Hippocampal formation (tissue), 2 donors: ENCODE results near the gene ANGPTL7.
A peak's percentile ranks its signal among the peaks of the same experiment; 100 is the strongest.
"Not testable (repeated sequence)": the region's sequence is repeated elsewhere in the genome, so short reads cannot be mapped to it uniquely, and the experiment has no call there.

ENCODE experiments used
- DNase-seq, 2 donors: peaks; one replicate each; lab custom pipeline; 2025; lab: John Stamatoyannopoulos, UW

The ANGPTL7 gene

DNA sequence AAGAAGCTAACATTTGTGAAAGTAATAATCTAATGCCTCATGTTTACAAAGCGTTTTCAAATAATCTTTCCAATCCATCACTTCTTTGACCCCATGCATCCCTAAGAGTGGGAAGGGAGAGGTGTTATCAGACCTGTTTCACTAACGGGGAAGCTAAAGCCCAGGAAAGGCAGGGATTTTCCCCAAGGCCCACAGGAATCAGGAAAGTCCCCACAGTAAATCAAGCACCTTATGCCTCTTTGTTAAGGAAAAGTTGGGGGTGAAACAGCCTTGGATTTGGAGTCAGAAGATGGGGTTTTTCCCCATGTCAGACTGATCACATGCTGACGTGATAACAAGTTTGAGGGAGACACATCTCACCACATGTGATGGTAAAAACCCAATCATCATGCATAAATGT is 20.0 kb upstream of the ANGPTL7 start:
- no peak for DNase-seq

DNA sequence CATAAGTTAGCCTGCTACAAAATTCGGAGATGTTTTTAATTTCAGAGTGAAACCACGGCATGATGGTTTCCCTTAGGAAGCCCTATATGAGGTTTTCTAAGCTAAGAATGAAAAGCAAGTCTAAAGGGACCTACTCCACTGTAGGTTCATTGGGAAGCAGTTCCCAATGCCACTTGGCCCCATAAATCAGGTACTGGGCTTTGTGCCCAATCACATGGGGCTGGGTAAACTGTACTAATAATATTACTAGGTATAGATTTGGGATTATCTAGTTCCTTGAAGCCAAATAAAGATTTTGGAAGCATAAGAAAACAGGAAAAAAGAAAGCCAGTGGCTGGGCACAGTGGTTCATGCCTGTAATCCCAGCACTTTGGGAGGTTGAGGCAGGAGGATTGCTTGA is 19.1 kb upstream of the ANGPTL7 start:
- no peak for DNase-seq

DNA sequence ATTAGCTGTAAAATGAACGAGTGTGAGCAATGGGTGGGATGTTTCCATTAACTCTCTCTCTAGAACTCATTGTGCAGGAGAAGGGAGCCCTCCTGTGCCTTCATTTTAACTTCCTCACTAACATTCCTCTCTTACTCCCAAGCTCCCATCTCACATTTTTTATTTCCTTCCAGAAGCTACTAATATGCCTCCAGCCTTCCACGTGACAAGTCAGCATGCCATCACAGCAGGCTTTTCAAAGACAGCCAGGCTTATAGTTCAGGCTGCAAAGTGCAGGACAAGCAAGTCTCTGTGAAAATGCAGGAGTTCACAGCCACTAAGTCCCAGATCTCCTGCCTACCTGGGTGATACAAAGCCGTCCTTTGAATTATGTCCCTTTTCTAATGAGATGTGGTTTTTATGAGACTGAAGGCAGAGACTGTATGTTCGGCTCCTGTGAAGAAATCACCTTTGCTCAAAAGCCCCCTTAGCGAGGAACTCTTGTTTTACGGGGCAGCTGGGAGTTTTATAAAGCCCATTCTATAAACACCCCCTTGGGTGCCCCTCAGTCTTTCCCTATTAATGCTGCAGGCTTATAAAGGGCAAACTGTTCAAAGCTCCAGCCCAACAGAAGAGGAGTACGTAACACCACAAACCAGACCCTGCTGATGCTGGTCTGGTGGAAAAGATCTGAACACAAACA is 14.8 kb upstream of the ANGPTL7 start:
- no peak for DNase-seq

DNA sequence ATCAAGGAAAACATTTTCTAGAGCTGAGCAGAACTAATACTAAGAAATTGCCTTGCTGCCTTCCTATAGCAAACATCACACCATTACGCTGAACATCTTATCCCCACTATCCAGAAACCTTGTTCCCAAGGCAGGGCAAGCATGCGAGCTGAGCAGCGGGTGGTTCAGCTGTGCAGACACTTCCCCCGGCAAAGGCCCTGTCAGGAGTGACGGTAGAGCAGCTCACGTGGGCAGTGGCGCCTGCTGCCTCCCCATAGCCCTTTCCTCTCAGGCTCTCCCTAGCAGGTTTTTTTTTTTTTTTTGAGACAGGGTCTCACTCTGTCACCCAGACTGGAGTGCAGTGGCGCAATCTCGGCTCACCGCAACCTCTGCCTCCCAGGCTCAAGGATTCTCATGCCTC is 13.7 kb upstream of the ANGPTL7 start:
- DNase-seq, result no peak

DNA sequence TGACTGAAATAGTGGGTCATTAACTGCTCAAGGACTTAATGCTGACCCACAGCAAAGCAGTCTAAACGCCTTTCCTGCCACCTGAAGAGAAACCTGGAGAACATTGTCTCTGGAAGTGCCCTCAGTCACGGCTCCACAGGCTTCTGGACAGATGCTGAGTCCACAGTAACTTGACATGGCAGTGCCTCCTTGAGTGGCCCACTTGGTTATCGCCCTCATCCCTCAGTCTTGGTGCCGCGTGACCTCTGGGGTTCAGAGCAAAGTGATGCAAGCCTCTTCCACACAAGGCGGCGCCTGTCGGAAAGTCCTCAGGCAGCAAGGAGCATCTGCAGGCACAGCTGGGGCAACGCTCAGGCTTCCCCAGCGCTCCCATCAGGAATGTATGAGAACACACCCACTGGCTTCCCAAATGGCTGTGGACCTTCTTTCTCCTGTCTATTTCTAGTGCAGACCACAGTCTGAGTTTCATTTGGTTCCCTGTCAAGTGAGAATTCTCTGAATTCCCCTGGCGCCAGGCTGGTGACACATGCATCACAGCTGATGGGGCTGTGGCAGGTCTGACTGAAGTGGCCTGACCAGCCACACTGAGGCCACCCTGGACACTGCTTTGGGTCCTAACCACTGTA is 13.0 kb upstream of the ANGPTL7 start:
- no peak for DNase-seq

DNA sequence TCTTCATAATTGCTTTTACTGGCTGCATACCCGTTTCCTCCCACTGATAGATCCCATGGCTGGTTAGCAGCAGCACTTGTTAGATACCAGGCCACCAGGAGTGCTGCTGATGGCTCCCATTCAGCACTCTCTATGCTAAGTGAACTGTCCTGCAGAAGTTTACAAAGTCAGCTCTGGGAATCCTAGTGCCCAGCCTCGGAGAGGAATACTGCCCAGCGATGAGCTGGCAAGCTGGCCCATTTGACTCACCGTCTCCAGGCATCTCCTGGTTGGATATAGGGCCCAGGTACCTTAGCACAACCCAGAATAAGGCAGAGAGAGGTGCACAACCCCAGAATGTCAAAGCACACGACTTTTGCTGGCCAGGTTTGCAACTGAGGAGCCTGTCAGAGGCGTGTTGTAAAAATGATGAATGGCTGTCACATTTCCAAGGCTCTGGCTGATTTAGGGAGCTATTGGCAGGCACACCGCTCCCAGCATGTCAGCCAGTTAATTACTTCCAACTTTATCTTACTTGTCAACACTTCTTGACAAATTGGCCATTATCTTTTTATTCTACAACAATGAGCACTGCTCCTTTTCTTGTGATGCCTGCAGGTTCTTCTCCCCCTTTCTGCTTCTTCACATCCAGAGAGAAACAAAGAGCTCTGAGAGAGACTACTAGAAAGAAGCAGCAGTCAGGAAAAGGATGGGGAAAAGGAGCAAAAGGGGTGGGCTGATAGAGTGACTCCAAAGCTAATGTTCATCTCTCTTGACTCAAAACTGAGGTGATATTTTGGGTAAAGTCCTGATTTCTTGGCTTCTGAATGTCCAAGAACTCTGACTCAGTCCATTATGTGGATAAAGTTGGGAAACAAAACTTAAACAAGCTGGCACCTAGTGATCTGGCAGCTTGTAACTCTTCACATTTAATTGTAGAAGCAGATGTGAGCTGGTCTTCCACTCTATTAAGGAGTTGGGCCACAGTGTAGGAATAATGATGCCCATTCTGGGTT is 10.8 kb upstream of the ANGPTL7 start:
- DNase-seq, result no peak

DNA sequence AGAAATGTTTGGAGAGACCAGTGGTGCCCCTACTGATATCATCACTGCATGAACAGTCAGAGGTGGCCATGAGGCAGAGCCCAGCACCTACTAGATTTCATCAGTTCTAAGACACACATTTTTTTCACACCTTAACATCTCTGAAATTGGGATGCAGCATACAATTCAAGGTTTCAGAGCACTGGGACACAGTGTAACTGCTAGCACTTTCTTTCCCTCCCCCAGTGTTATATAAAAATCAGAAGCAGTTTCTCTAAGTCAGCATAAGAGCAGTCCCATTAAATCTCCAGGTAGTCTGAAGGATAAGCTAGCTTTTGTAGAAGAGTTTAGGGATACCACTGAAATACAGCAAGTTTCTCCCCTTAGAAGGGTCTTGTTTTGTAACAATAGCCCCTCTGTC is 10.0 kb upstream of the ANGPTL7 start:
- DNase-seq, result no peak

DNA sequence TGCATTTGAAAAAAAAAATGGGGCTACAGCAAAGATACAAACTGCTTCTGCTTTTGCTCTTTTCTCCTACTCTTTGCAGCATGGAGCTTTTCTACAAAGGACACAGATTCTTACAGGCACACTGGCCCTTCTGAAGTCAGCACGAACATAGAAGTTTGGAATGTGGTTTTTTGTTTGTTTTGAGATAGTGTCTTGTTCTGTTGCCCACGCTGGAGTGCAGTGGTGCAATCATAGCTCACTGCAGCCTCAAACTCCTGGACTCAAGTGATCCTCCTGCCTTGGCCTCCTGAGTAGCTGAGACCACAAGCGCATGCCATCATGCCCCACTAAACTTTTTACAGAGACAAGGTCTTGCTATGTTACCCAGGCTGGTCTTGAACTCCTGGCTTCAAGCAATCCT is 9.4 kb upstream of the ANGPTL7 start:
- not testable (repeated sequence) for DNase-seq

DNA sequence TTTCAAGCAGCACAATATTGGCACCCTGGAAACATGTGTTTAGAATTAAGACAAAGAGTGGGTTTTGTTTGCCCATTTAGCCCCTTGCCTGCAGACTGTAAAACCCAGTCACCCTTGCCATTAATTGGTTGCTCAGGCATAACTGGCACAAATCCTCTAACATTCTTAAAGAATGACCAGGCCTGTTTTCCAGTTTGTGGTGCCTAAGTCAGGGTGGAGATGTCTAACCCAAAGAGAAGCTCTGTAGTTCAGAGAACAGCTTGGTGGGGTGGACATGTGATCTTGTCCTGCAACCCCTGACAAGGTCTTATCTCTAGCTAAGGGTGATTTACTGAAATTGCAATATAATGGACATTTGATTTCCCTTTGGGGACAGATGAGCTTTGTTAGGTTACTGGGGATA is 8.8 kb upstream of the ANGPTL7 start:
- DNase-seq, result no peak

DNA sequence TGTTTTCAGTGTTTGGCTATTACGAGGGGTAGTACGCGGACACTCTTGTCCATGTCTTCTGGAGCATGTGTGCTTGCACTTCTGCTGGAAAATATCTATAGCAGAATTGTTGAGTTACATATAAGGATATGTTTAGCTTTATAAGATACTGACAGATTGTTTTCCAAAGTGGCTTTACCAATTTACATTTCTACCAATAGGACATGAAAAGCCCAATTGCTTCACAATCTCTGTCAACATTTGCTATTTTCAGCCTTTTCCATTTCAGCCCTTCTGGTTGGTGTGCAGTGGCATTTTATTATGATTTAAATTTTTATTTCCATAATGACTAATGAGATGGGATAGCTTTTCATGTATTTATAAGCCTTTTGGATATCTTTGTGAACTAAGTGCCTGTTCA is 6.3 kb upstream of the ANGPTL7 start:
- no peak for DNase-seq

DNA sequence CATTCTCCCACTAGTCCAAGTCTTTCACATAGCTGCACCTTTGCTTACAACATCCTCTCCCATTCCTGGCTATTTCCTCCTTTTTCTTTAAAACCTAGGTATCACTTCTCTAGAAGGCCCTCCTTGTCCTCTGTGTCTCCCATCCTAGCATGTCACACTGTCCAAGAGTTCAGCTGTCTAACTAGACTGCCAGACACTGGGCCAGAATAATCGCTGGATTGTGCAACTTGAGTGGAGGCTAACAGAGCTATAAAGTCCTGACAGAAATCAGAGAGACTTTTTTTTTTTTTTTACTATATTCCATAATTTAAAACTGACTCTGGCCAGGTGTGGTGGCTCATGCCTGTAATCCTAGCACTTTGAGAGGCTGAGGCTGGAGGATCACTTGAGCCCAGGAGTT is 4.2 kb upstream of the ANGPTL7 start:
- DNase-seq, result no peak

DNA sequence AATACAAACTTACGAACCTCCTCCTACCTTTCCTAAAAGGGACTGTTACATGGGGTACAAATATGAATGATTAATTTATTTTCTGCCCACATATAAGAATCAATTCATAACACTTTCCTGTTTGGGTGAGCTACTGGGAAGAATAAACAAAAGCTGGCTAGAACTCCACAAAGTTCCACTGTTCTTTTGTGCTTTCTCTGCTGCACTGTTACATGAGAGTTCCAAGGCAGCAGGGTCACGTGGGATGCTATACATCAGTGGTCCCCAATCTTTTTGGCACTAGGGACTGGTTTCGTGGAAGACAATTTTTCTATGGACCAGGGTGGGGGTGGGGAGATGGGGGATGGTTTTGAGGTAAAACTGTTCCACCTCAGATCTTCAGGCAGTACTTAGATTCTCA is 2.2 kb upstream of the ANGPTL7 start:
- no peak for DNase-seq

DNA sequence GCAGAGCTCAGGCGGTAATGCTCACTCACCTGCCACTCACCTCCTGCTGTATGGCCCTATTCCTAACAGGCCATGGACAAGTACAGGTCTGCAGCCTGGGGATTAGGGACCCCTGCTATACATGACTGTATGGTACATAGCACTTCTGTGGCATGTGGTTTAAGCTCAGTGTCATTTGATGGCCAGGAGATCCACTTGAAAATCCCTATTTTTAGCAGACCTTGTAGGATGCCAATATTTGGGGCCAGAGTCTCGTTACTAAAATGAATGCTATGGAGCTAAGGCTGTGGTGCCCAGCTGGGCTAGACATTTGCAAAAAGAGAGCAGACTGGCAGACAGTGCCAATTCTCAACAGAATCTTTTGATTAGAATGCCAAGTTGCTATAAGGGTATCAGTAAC is 1.7 kb upstream of the ANGPTL7 start:
- no peak for DNase-seq

DNA sequence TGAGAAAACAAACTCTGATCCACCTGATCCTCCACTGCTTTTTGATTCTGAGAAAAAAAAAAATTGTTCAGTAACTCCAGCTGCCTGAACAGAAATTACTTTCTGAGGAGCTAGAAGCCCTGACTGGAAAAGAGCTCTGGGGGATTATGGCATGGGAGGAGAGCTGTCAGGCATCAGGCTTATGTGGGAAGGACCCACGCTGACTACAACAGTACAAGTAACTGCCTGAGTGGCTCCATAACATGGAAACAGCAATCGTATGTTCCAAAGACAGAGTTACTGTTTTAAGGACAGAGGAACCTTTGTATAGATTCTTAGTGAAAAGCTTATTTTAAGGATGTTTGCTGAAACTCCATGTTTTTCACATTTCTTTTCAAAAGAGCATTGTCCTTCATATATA is 1.2 kb upstream of the ANGPTL7 start:
- DNase-seq, result no peak

DNA sequence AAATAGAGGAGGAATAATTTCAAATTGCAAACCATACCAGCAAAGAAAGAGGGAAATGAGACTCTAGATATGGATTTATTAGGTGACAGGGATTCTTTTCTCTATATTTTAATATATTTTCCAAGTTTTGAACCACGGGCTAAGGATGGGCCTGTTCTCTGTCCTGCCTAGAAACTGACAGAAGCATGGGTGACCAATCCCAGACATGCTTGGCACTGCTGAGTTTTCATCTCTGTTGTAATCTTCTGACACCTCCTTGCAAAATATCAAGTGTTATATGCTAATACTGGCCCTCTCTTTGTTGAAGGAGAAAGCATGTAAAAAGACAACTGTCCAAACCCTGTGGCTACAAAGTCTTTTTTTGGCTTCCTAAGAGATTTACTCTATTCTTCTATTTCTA is 774 bp upstream of the ANGPTL7 start:
- no peak for DNase-seq

DNA sequence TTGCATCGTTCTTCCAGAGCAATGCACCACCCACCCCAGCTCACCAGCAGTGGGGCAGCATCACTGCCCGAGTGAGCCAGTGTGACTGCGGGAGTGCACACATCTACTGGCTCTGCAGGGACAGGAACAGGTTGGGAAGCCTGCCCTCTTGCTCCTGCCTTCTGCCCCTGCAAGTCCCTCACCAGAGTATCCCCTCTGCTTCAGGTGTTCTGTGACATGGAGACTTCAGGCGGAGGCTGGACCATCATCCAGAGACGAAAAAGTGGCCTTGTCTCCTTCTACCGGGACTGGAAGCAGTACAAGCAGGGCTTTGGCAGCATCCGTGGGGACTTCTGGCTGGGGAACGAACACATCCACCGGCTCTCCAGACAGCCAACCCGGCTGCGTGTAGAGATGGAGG is 4.2 kb downstream of the ANGPTL7 start:
- DNase-seq, result no peak

DNA sequence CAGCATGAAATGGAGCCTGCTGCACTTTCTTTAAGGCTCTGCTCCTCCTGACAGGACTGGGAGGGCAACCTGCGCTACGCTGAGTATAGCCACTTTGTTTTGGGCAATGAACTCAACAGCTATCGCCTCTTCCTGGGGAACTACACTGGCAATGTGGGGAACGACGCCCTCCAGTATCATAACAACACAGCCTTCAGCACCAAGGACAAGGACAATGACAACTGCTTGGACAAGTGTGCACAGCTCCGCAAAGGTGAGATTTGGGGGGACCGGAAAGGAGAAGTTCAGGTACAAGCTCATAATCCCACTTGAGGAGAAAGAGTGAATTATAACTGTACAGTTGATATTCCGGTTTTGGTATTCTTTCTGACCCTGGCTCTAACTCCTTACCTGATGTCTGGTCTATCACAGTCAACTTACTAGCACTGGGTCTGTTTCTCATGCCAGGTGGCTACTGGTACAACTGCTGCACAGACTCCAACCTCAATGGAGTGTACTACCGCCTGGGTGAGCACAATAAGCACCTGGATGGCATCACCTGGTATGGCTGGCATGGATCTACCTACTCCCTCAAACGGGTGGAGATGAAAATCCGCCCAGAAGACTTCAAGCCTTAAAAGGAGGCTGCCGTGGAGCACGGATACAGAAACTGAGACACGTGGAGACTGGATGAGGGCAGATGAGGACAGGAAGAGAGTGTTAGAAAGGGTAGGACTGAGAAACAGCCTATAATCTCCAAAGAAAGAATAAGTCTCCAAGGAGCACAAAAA is 5.4 kb downstream of the ANGPTL7 start:
- DNase-seq, result no peak

DNA sequence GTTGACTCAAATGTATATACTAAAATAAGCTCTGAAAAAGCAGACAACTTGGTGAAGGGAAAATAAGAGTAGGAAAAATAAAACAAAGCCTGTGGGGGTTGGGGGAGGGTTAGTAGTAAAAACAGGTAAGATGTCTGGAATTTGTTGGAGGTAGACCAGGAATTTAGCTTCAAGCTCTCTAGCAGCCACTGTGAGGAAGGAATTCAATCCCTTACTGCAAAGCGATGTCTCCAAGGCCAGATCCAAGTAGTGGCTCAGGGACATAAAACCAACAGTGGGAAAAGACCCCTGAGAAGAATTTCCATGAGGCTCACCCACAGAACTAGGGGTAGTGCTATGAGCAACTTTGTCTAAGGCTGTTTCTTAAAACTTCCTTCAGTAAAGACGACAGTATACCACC is 7.8 kb downstream of the ANGPTL7 start:
- no peak for DNase-seq

DNA sequence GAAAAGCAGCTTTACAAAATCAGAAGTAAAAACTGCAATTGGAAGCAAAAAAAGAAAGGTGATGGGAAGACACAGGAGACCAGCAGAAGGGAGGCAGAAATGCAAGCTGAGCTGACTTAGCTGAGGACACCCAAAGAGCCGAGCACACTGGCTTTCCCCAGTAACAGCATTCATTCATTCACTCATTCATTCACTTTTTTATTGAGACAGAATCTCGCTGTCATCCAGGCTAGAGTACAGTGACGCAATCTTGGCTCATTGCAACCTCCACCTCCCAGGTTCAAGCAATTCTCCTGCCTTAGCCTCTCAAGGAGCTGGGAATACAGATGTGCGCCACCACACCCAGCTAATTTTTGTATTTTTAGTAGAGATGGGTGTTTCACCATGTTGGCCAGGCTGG is 8.2 kb downstream of the ANGPTL7 start:
- DNase-seq, result no peak

DNA sequence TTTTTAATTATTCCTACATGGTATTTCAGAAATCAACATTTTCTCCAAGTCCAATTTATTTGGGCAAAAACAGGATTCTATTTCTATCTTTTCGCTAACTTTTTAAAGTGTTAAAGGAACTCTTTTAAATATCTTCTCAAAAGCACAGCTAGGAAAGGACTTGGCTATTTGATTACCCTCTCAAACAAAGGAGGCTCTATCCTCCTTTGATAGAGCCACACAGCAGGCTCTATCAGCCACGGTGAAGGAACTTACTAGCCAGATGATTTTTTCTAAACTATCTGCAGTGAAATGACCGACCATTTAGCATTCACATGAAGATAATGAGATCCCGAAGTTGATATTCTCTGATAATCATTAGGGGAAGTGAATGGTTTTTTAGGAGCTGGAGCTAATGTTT is 9.1 kb downstream of the ANGPTL7 start:
- no peak for DNase-seq

DNA sequence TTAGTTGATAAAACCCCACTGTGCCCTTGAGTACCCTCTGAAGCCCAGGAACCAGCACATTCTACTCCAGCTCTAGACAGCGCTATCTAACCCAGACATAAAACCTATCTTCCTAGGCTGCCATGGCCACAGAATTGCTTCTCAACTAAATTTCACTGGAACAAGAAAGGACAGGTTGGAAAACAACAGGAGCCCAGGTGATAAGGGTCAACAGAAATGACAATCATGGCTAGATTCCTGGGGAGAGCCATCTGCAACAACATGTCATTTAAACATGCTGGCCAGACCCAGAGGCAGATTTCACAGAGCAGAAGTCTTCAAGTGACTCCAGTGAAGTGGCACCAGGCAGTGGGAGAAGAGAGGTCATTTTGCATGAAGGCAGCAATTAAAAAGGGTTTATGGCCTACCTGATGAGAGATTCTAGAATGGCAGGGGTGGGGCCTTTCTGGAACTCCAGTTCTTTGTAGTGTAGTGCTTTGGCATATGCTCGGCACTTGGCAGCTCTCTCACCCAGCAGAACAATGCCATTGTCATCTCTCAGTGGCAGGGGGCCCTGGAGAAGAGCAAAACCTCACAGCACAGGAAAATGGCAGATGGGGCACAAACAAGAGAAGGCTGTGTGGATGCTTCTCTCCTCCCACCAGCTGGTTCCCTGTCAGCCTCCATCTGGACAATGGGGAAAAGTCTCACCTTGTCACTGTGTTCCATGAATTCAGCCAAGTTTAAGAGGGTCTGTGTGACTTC is 9.9 kb downstream of the ANGPTL7 start:
- peak; percentile 55 to 57 for DNase-seq
